Esophagus muscularis mucosa (tissue), 4 donors: ENCODE measurements around the gene HAUS1. TPM values are rescaled to one million over a fixed set of nuclear protein-coding genes. Genes with fewer than 3 reads are reported as not detected.

ENCODE experiments used
- DNase-seq: peaks from one replicate; pipeline ENCODE4 v3.0.0-alpha.2; 2017; ENCODE audit errors: extremely low spot score
- H3K27ac ChIP-seq, 4 donors: fragments of 200-600 bp; sonication (generic); replicated peaks in 1 of 4; 1 replicate in 3 of 4; 2 replicates in 1 of 4; pipeline ENCODE4 v1.5.1; 2016 to 2019; ENCODE audit warnings: mild to moderate bottlenecking in 1 of 4
- H3K27me3 ChIP-seq, 4 donors: fragments of 200-600 bp; sonication (generic); one replicate each; pipeline versions ENCODE4 v1.5.1 to v1.6.0; 2016 to 2019
- H3K36me3 ChIP-seq, 4 donors: fragments of 200-600 bp; sonication (generic); one replicate each; pipeline ENCODE4 v1.5.1; 2016 to 2019
- H3K4me1 ChIP-seq, 4 donors: fragments of 200-600 bp; sonication (generic); one replicate each; pipeline ENCODE4 v1.5.1; 2016 to 2019
- H3K4me3 ChIP-seq, 4 donors: fragments of 200-600 bp; sonication (generic); 1 replicate in 2 of 4; 2 replicates in 2 of 4; pipeline ENCODE4 v1.5.1; 2016 to 2019; ENCODE audit warnings: mild to moderate bottlenecking in 4 of 4, moderate library complexity in 1 of 4
- H3K9me3 ChIP-seq, 4 donors: fragments of 200-600 bp; sonication (generic); 1 replicate in 3 of 4; 2 replicates in 1 of 4; pipeline ENCODE4 v1.5.1; 2016 to 2019
- EP300 ChIP-seq: sonication (generic); formaldehyde crosslinking; IDR thresholded peaks from one replicate; pipeline ENCODE4 v1.6.1; 2017; ENCODE audit warnings: antibody characterized with exemption
- POLR2A ChIP-seq: fragments of 450-650 bp; IDR thresholded peaks from one replicate; pipeline ENCODE4 v1.6.1; 2017; ENCODE audit warnings: antibody characterized with exemption, moderate library complexity, mild to moderate bottlenecking, low read depth
- POLR2AphosphoS5 ChIP-seq, 2 donors: sonication (generic); formaldehyde crosslinking; IDR thresholded peaks; one replicate each; pipeline ENCODE4 v1.6.1; 2017; ENCODE audit warnings: antibody characterized with exemption in 2 of 2
- WGBS: methylation state at CpG from one replicate; pipeline ENCODE4 v1.1.5; 2018; 5-methylcytosine and 5-hydroxymethylcytosine counted together
- intact Hi-C: fragments of 100-400 bp; cut with DNase I; formaldehyde crosslinking; loops from one replicate; pipeline ENCODE4 v1.15.1; 2023
- total RNA-seq, 4 donors: library from RNA; depleted of rRNA; stranded (reverse); fragments of >200 nt; gene quantifications; one replicate each; pipeline versions ENCODE4 v1.1.0 to v1.2.1, GENCODE V29; 2016
- TF ChIP-seq, protein P1 (sequence below), 3 experiments: fragments of 200-600 bp in 2 of 3; fragments of 450-650 bp in 1 of 3; sonication (generic) in 2 of 3; IDR thresholded peaks; one replicate each; pipeline ENCODE4 v1.5.1; 2017 to 2019; ENCODE audit warnings: antibody characterized with exemption in 3 of 3, mild to moderate bottlenecking in 2 of 3, moderate library complexity in 1 of 3

HAUS1 gene
- total RNA-seq, 4 donors from 2014 or later, result 31.9 to 48.3 (median 34.8) TPM

GRCh38 chr18:46061796-46062195, 42.4 kb upstream of the HAUS1 start:
- intact Hi-C loops, result no loop called here
- Histone ChIP-seq H3K4me1 (no peaks in the 10 kb centered on the region), H3K4me3 (no peak overlapping the region), H3K36me3 (no peaks in the 10 kb centered on the region), H3K27ac (no peak overlapping the region), H3K9me3 (no peaks in the 10 kb centered on the region), H3K27me3 (no peaks in the 10 kb centered on the region)
- TF ChIP-seq, protein P1, sequence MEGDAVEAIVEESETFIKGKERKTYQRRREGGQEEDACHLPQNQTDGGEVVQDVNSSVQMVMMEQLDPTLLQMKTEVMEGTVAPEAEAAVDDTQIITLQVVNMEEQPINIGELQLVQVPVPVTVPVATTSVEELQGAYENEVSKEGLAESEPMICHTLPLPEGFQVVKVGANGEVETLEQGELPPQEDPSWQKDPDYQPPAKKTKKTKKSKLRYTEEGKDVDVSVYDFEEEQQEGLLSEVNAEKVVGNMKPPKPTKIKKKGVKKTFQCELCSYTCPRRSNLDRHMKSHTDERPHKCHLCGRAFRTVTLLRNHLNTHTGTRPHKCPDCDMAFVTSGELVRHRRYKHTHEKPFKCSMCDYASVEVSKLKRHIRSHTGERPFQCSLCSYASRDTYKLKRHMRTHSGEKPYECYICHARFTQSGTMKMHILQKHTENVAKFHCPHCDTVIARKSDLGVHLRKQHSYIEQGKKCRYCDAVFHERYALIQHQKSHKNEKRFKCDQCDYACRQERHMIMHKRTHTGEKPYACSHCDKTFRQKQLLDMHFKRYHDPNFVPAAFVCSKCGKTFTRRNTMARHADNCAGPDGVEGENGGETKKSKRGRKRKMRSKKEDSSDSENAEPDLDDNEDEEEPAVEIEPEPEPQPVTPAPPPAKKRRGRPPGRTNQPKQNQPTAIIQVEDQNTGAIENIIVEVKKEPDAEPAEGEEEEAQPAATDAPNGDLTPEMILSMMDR (IDR thresholded peaks at IDR 0.05), result no peak
- TF ChIP-seq EP300 (no peak), POLR2AphosphoS5 (IDR thresholded peaks at IDR 0.05) (no peak), POLR2A (no peak)
- DNase-seq, result no peak
- 87% methylated on average over 1 of the region's 1 CpG for WGBS

DNA sequence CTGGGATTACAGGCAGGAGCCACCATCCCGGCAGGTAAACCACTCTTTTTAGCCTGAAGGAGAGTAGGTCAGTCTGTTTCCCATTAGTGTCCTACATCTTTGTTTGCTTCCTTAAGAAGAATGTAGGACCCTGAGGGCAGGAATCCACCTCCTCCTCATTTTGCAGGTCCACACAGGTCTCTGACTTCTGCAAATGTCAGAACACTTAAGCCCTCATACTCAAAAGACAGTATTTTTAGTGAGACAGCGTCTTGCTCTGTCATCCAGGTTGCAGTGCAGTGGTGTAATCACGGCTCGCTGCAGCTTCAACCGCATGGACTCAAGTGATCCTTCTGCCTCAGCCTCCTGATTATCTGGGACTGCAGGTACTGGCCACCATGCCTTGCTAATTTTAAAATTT, 41.4 kb upstream of the HAUS1 start:
- WGBS, result 84% methylated on average over 5 of the region's 5 CpGs
- H3K27ac ChIP-seq, result no peak overlapping the region
- no peaks in the 10 kb centered on the region for H3K4me1 ChIP-seq
- no peaks in the 10 kb centered on the region for H3K36me3 ChIP-seq
- intact Hi-C loops, result no loop called here
- H3K27me3 ChIP-seq, result no peaks in the 10 kb centered on the region
- H3K9me3 ChIP-seq, result no peaks in the 10 kb centered on the region
- DNase-seq, result no peak
- TF ChIP-seq EP300, result no peak
- TF ChIP-seq, protein P1 (IDR thresholded peaks at IDR 0.05), result no peak
- no peak for TF ChIP-seq POLR2A
- TF ChIP-seq POLR2AphosphoS5 (IDR thresholded peaks at IDR 0.05), result no peak
- H3K4me3 ChIP-seq, result no peak overlapping the region

DNA sequence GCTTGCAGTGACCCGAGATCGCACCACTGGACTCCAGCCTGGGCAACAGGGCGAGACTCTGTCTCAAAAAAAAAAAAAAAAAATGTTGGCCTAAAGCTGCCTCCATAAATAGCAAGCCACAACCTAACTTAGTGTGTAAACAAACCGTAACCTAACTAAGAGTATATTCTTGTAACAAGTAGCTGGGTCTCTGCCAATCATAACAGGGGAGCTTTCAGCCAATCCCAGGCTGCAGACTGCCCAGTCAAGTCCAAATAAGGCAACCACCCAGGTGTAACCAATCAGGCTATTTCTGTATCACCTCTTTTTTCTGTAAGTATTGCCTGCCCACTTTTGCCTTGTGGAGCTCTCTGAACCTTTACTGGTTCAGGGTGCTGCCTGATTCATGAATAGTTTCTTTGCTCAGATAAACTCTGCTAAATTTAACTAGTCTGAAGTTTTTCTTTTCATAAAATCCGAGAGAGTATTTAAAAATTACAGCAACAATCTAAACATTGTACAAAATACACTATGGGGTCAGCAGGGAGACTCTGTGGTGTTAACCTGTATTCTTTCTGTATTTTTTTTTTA, 36.7 kb upstream of the HAUS1 start:
- H3K27me3 ChIP-seq, result no peaks in the 10 kb centered on the region
- H3K36me3 ChIP-seq, result no peaks in the 10 kb centered on the region
- intact Hi-C loops, result no loop called here
- H3K4me3 ChIP-seq, result no peak overlapping the region
- no peak for TF ChIP-seq POLR2A
- TF ChIP-seq EP300, result no peak
- no peak for TF ChIP-seq POLR2AphosphoS5 (IDR thresholded peaks at IDR 0.05)
- TF ChIP-seq, protein P1 (IDR thresholded peaks at IDR 0.05), result no peak
- no peak for DNase-seq
- no peaks in the 10 kb centered on the region for H3K9me3 ChIP-seq
- peaks cover 5 to 17% (median 16%) of the 10 kb centered on the region in 4 donors for H3K4me1 ChIP-seq
- H3K27ac ChIP-seq, result no peak overlapping the region
- WGBS, result 74% methylated on average over 5 of the region's 5 CpGs

DNA sequence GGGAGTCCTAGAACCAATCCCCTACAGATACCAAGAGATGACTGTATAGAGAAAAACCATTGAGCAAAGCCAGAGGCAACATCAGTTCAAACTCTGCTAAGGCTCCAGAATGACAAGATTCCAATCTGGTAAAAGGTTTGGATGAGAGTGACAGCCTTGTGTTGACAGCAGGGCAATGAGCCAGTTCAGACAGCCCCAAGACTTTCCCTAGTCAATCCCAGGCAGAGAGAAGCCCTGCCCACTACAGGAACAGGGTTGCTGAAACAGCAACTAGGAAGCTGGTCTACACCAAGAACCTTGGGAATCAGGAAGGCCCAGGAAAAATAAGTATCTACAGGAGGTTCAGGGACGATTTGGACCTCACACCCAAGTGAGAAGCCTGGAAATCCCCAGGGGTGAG, 35.4 kb upstream of the HAUS1 start:
- Histone ChIP-seq H3K4me1 (peaks cover 14 to 29% (median 27%) of the 10 kb centered on the region in 4 donors), H3K27ac (no peak overlapping the region), H3K4me3 (no peak overlapping the region), H3K36me3 (no peaks in the 10 kb centered on the region), H3K9me3 (no peaks in the 10 kb centered on the region), H3K27me3 (no peaks in the 10 kb centered on the region)
- DNase-seq, result no peak
- WGBS, result 14% methylated on average over 1 of the region's 1 CpG
- intact Hi-C loops, result no loop called here
- no peak for TF ChIP-seq POLR2A
- TF ChIP-seq, protein P1 (IDR thresholded peaks at IDR 0.05), result no peak
- no peak for TF ChIP-seq POLR2AphosphoS5 (IDR thresholded peaks at IDR 0.05)
- TF ChIP-seq EP300, result no peak

GRCh38 chr18:46069524-46069923, 34.7 kb upstream of the HAUS1 start:
- TF ChIP-seq POLR2A (no peak), EP300 (no peak), POLR2AphosphoS5 (IDR thresholded peaks at IDR 0.05) (no peak)
- TF ChIP-seq, protein P1 (IDR thresholded peaks at IDR 0.05), result no peak
- no peaks in the 10 kb centered on the region for H3K9me3 ChIP-seq
- H3K4me1 ChIP-seq, result peaks cover 14 to 32% (median 27%) of the 10 kb centered on the region in 4 donors
- H3K36me3 ChIP-seq, result no peaks in the 10 kb centered on the region
- 82% methylated on average over 4 of the region's 4 CpGs for WGBS
- no peak for DNase-seq
- H3K4me3 ChIP-seq, result no peak overlapping the region
- no peak overlapping the region for H3K27ac ChIP-seq
- no peaks in the 10 kb centered on the region for H3K27me3 ChIP-seq
- intact Hi-C loops, result no loop called here
